K562 (cell line): ENCODE measurements around the gene TMEM116. TPM values are rescaled to one million over a fixed set of nuclear protein-coding genes. Genes with fewer than 3 reads are reported as not detected.

Source experiments
- CSDE1 ChIP-seq, 2 experiments: fragments of 450-650 bp; IDR thresholded peaks; 2 replicates each; pipeline ENCODE4 v1.6.1; 2016; ENCODE audit warnings: mild to moderate bottlenecking in 1 of 2
- GATAD2A ChIP-seq: fragments of 450-650 bp; IDR thresholded peaks from 2 replicates; pipeline ENCODE4 v1.6.1; 2017
- KAT8 ChIP-seq: fragments of 450-650 bp; IDR thresholded peaks from 2 replicates; pipeline ENCODE4 v1.6.1; 2016; ENCODE audit warnings: low read depth, mild to moderate bottlenecking
- MYC ChIP-seq, 2 experiments: fragments of 250-450 bp in 1 of 2; sonication (Bioruptor Pico) in 1 of 2; IDR thresholded peaks; 2 replicates each; pipeline versions ENCODE4 v1.5.1 to v1.6.1; 2012 to 2021; ENCODE audit warnings: low read depth in 2 of 2, borderline replicate concordance in 1 of 2, improper control_type of control experiment in 1 of 2, low read length in 1 of 2, mild to moderate bottlenecking in 1 of 2, moderate library complexity in 1 of 2
- PHB ChIP-seq: fragments of 250-450 bp; sonication (Bioruptor Pico); IDR thresholded peaks from 2 replicates; pipeline ENCODE4 v1.5.0; 2021
- POLR2AphosphoS2 ChIP-seq: IDR thresholded peaks from 2 replicates; pipeline ENCODE4 v1.6.1; 2012; ENCODE audit warnings: low read length, improper control_type of control experiment
- POLR2B ChIP-seq: fragments of 450-650 bp; IDR thresholded peaks from 2 replicates; pipeline ENCODE4 v1.6.1; 2018; ENCODE audit warnings: low read depth; ENCODE audit not compliant: partially characterized antibody
- TAF9B ChIP-seq: fragments of 450-650 bp; IDR thresholded peaks from 2 replicates; pipeline ENCODE4 v1.6.1; 2018; ENCODE audit warnings: mild to moderate bottlenecking; ENCODE audit not compliant: partially characterized antibody
- ZNF239 ChIP-seq: fragments of 250-450 bp; sonication (Bioruptor Pico); IDR thresholded peaks from 2 replicates; pipeline ENCODE4 v1.4.0; 2020; ENCODE audit warnings: mild to moderate bottlenecking
- ZNF384 ChIP-seq: IDR thresholded peaks from 2 replicates; pipeline ENCODE4 v1.6.1; 2012; ENCODE audit warnings: low read depth, low read length, improper control_type of control experiment
- ZNF436 ChIP-seq: fragments of 250-450, 450-650 bp; sonication (Bioruptor Pico); formaldehyde crosslinking; IDR thresholded peaks from 2 replicates; pipeline ENCODE4 v1.7.0; 2020; ENCODE audit warnings: mild to moderate bottlenecking
- ZSCAN32 ChIP-seq: fragments of 450-650 bp; formaldehyde crosslinking; IDR thresholded peaks from 2 replicates; pipeline ENCODE4 v1.4.0; 2020; ENCODE audit warnings: mild to moderate bottlenecking, moderate library complexity
- polyA plus RNA-seq, 8 experiments: library from polyadenylated mRNA; depleted of rRNA in 4 of 8; stranded (reverse) in 5 of 8; unstranded in 3 of 8; fragments of >200 nt; fragmentation: Nextera tagmentation in 2 of 8; fragmentation: Illumina TruSeq in 1 of 8; extraction: Ambion mirVana in 2 of 8; extraction: Trizol in 1 of 8; gene quantifications; 2 replicates each; pipeline versions ENCODE4 v1.2.1 to v1.2.3, GENCODE V29; 2011 to 2014; ENCODE audit warnings: inconsistent platforms in 1 of 8, missing spikeins in 1 of 8
- total RNA-seq, 7 experiments: library from RNA; depleted of rRNA in 6 of 7; stranded (reverse); fragments of >200 nt in 6 of 7; fragmentation: Illumina TruSeq in 2 of 7; extraction: Trizol in 2 of 7; gene quantifications; 2 replicates each; pipeline versions ENCODE4 v1.2.1 to v1.2.3, GENCODE V29; 2011 to 2021; ENCODE audit warnings: low replicate concordance in 1 of 7
- TF ChIP-seq, protein P1 (sequence below), 2 experiments: fragments of 450-650 bp in 1 of 2; sonication (generic) in 1 of 2; formaldehyde crosslinking; conservative IDR thresholded peaks; 2 replicates each; pipeline versions ENCODE4 v1.4.0 to v1.8.1; 2020 to 2022; ENCODE audit warnings: mild to moderate bottlenecking in 1 of 2, missing genetic modification reagents in 1 of 2
- TF ChIP-seq, protein P2 (sequence below), 2 experiments: fragments of 450-650 bp; conservative IDR thresholded peaks; 2 replicates each; pipeline ENCODE4 v1.6.1; 2017; ENCODE audit warnings: mild to moderate bottlenecking in 2 of 2, moderate library complexity in 2 of 2
- TF ChIP-seq, protein P3 (sequence below): fragments of 450-650 bp; IDR thresholded peaks from 2 replicates; pipeline ENCODE4 v1.6.1; 2016; ENCODE audit warnings: missing biosample characterization, missing genetic modification characterization
- TF ChIP-seq, protein P4 (sequence below): fragments of 250-450 bp; sonication (Bioruptor Pico); IDR thresholded peaks from 2 replicates; pipeline ENCODE4 v1.4.0; 2020
- TF ChIP-seq, protein P5 (sequence below), 2 experiments: IDR thresholded peaks; 2 replicates each; pipeline ENCODE4 v1.6.1; 2011; ENCODE audit warnings: borderline replicate concordance in 1 of 2, control low read depth in 1 of 2, low read depth in 1 of 2, low read length in 1 of 2, mild to moderate bottlenecking in 1 of 2, mixed read lengths in 1 of 2, moderate library complexity in 1 of 2; ENCODE audit not compliant: insufficient read depth in 1 of 2, insufficient read length in 1 of 2, poor library complexity in 1 of 2, severe bottlenecking in 1 of 2; ENCODE audit errors: extremely low read depth in 1 of 2
- TF ChIP-seq, protein P6 (sequence below): fragments of 250-450 bp; sonication (Bioruptor Pico); IDR thresholded peaks from 2 replicates; pipeline ENCODE4 v1.4.0; 2020; ENCODE audit warnings: mild to moderate bottlenecking, moderate library complexity, borderline replicate concordance

Gene TMEM116
- total and polyA plus RNA-seq, 9 of the 15 experiments (the other 6 are each of a cell fraction or from before 2014, with no cell fraction given): 5.2 to 78.6 (median 13.9) TPM

DNA sequence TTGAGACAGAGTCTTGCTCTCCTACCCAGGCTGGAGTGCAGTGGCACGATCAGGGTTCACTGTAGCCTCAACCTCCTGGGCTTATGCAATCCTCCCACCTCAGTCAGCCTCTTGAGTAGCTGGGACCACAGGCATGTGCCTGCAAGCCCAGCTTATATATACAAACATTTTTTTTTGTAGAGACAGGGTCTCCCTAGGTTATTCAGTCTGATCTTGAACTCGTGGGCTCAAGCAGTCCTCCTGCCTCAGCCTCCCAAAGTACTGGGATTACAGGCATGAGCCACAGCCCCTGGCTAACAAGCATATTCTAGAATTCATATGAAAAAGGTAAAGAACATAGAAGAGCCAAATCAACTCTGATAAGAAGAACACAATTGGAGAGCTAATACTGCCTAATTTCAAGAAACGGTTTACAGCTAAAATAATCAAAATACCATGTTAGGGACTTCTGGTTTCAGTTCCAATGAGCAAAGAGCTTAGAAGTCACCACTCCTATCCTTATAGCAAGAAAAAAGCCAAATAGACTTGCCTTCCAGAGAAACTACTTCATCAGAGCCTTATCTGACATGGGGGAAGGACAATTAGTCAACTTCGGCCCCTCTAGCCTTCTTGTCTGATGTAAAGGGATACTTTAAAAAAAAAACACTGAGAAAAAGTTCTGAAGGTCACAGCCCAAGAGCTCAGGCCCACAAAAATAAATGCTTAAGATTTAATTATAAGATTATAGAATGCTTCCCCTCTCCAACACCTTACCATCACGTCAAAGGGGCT, 37.6 kb downstream of the TMEM116 start (continued):
- TF ChIP-seq MYC (IDR thresholded peaks at IDR 0.05; ENCODE audit: low read depth, low read length) (peak; percentile 36; the same call in 1 of the 2 replicates), MYC (CRISPR knock-in tag; IDR thresholded peaks at IDR 0.05; ENCODE audit: borderline replicate concordance, low read depth) (no peak), ZNF384 (peak; percentile 79), ZSCAN32 (CRISPR knock-in tag) (no peak), POLR2AphosphoS2 (no peak), ZNF436 (CRISPR knock-in tag) (no peak), ZNF239 (CRISPR knock-in tag) (peak; percentile 21; the same call in 1 of the 2 replicates), KAT8 (no peak), CSDE1 (IDR thresholded peaks at IDR 0.05) (no peak), POLR2B (no peak), TAF9B (no peak), PHB (no peak), GATAD2A (peak; percentile 4; the same call in 1 of the 2 replicates)
- TF ChIP-seq, protein P1, sequence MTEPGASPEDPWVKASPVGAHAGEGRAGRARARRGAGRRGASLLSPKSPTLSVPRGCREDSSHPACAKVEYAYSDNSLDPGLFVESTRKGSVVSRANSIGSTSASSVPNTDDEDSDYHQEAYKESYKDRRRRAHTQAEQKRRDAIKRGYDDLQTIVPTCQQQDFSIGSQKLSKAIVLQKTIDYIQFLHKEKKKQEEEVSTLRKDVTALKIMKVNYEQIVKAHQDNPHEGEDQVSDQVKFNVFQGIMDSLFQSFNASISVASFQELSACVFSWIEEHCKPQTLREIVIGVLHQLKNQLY (CRISPR knock-in tag; conservative IDR thresholded peaks at IDR 0.05): no peak
- TF ChIP-seq, protein P2, sequence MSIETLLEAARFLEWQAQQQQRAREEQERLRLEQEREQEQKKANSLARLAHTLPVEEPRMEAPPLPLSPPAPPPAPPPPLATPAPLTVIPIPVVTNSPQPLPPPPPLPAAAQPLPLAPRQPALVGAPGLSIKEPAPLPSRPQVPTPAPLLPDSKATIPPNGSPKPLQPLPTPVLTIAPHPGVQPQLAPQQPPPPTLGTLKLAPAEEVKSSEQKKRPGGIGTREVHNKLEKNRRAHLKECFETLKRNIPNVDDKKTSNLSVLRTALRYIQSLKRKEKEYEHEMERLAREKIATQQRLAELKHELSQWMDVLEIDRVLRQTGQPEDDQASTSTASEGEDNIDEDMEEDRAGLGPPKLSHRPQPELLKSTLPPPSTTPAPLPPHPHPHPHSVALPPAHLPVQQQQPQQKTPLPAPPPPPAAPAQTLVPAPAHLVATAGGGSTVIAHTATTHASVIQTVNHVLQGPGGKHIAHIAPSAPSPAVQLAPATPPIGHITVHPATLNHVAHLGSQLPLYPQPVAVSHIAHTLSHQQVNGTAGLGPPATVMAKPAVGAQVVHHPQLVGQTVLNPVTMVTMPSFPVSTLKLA (conservative IDR thresholded peaks at IDR 0.05): 0 out of 4 replicates have a peak, but pooled peaks of 1 of the 2 experiments have one; percentile 25
- TF ChIP-seq, protein P3, sequence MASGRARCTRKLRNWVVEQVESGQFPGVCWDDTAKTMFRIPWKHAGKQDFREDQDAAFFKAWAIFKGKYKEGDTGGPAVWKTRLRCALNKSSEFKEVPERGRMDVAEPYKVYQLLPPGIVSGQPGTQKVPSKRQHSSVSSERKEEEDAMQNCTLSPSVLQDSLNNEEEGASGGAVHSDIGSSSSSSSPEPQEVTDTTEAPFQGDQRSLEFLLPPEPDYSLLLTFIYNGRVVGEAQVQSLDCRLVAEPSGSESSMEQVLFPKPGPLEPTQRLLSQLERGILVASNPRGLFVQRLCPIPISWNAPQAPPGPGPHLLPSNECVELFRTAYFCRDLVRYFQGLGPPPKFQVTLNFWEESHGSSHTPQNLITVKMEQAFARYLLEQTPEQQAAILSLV (tag): peak; percentile 44; the same call in 1 of the 2 replicates
- TF ChIP-seq, protein P4, sequence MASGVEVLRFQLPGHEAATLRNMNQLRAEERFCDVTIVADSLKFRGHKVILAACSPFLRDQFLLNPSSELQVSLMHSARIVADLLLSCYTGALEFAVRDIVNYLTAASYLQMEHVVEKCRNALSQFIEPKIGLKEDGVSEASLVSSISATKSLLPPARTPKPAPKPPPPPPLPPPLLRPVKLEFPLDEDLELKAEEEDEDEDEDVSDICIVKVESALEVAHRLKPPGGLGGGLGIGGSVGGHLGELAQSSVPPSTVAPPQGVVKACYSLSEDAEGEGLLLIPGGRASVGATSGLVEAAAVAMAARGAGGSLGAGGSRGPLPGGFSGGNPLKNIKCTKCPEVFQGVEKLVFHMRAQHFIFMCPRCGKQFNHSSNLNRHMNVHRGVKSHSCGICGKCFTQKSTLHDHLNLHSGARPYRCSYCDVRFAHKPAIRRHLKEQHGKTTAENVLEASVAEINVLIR (CRISPR knock-in tag): no peak
- TF ChIP-seq, protein P5, sequence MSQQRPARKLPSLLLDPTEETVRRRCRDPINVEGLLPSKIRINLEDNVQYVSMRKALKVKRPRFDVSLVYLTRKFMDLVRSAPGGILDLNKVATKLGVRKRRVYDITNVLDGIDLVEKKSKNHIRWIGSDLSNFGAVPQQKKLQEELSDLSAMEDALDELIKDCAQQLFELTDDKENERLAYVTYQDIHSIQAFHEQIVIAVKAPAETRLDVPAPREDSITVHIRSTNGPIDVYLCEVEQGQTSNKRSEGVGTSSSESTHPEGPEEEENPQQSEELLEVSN (IDR thresholded peaks at IDR 0.05; ENCODE audit: borderline replicate concordance in 1 of 2, extremely low read depth in 1 of 2, insufficient read depth in 1 of 2, insufficient read length in 1 of 2, low read depth in 1 of 2, low read length in 1 of 2, poor library complexity in 1 of 2, severe bottlenecking in 1 of 2): peak in 1 of 2 experiments; percentile 19
- TF ChIP-seq, protein P6, sequence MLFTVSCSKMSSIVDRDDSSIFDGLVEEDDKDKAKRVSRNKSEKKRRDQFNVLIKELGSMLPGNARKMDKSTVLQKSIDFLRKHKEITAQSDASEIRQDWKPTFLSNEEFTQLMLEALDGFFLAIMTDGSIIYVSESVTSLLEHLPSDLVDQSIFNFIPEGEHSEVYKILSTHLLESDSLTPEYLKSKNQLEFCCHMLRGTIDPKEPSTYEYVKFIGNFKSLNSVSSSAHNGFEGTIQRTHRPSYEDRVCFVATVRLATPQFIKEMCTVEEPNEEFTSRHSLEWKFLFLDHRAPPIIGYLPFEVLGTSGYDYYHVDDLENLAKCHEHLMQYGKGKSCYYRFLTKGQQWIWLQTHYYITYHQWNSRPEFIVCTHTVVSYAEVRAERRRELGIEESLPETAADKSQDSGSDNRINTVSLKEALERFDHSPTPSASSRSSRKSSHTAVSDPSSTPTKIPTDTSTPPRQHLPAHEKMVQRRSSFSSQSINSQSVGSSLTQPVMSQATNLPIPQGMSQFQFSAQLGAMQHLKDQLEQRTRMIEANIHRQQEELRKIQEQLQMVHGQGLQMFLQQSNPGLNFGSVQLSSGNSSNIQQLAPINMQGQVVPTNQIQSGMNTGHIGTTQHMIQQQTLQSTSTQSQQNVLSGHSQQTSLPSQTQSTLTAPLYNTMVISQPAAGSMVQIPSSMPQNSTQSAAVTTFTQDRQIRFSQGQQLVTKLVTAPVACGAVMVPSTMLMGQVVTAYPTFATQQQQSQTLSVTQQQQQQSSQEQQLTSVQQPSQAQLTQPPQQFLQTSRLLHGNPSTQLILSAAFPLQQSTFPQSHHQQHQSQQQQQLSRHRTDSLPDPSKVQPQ (CRISPR knock-in tag): no peak
- TF ChIP-seq, all 486 proteins: peak for 42
